GM18951 (cell line): ENCODE results near the gene IL1R2.

ENCODE experiments used
- POLR2A ChIP-seq: IDR thresholded peaks from 4 replicates; pipeline ENCODE4 v1.6.1; 2011; ENCODE audit warnings: mild to moderate bottlenecking; ENCODE audit not compliant: insufficient read length, insufficient read depth; ENCODE audit errors: extremely low read depth
- in situ Hi-C: fragments of 300-500 bp; cut with MboI; formaldehyde crosslinking; loops from one replicate; pipeline ENCODE4 v1.12.0; 2022; ENCODE audit warnings: low sequenced_read_pairs, mixed read lengths, inconsistent platforms; ENCODE audit not compliant: unreplicated experiment

The IL1R2 gene, protein sequence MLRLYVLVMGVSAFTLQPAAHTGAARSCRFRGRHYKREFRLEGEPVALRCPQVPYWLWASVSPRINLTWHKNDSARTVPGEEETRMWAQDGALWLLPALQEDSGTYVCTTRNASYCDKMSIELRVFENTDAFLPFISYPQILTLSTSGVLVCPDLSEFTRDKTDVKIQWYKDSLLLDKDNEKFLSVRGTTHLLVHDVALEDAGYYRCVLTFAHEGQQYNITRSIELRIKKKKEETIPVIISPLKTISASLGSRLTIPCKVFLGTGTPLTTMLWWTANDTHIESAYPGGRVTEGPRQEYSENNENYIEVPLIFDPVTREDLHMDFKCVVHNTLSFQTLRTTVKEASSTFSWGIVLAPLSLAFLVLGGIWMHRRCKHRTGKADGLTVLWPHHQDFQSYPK

GRCh38 chr2:101991721-101992145, at the start of gene IL1R2:
IL1R2 (plus strand) TSS chr2:101991960; CDS start chr2:102008576, 16,616 bp downstream.
- in situ Hi-C loops, result no loop called here
- TF ChIP-seq POLR2A, result no peak

- no peak for TF ChIP-seq POLR2A
- in situ Hi-C loops, result no loop called here
These were observed 48.9 kb upstream of the IL1R2 start for GRCh38 chr2:101942851-101943250.

- in situ Hi-C loops, result no loop called here
- TF ChIP-seq POLR2A, result no peak
These were observed 45.3 kb upstream of the IL1R2 start for GRCh38 chr2:101946372-101947039.

DNA sequence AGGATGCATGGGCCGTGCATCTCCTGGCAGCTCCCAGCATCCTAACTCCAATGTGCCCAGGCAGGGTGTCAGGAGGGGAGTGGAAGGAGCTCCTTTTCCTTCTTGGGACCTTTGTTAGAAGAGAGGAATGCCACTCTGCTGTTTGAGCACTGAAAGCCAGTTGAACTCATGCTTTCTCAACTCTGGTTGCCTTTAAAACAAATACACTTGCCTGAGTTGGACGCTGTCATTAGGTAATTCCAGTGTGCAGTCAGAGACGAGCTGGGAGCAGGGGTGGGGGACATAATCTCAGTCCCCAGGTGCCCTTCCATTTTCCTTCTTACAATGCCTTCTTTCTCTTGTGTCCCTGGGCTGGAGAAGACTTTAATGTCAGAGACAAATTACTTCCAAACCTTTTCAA, 44.4 kb upstream of the IL1R2 start:
- TF ChIP-seq POLR2A, result no peak
- in situ Hi-C loops, result no loop called here

GRCh38 chr2:101948625-101949155, 43.1 kb upstream of the IL1R2 start:
- no peak for TF ChIP-seq POLR2A
- in situ Hi-C loops, result no loop called here

- in situ Hi-C loops, result no loop called here
- TF ChIP-seq POLR2A, result no peak
These were observed 42.5 kb upstream of the IL1R2 start for GRCh38 chr2:101949304-101949703.

DNA sequence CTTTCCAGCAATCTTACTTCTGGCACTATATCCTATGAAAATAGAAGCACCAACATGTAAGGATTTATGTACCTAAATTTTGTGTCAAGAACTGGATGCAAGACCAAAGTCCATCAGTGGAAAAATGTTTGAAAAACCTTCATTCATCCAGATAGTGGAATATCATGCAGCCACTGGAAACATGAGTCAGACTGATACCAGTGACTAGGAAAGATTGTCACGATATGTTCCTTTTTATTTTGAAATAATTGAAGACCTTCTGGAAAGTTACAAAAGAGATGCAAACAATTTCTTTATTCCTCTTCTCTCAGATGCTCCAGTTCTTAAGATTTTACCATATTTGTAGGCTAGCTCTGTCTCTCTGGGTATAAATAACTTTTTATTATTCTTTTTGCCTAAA, 40.5 kb upstream of the IL1R2 start:
- in situ Hi-C loops, result no loop called here
- TF ChIP-seq POLR2A, result no peak

DNA sequence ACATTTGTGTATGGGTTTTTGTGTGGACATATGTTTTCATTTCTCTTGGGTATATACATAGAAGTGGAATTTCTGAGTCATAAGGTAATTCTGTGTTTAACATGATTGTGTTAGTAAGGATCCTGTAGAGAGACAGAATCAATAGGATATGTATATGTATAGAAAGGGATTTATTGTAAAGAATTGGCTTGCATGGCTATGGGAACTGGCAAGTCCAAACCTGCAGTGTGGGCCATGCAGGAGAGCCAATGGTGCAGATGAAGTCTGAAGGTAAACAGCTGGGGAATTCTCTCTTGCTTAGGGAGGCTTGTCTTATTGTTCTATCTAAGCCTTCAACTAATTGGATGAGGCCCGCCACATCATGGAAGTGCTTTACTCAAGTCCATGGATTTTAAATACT, 39.2 kb upstream of the IL1R2 start:
- in situ Hi-C loops, result no loop called here
- no peak for TF ChIP-seq POLR2A

DNA sequence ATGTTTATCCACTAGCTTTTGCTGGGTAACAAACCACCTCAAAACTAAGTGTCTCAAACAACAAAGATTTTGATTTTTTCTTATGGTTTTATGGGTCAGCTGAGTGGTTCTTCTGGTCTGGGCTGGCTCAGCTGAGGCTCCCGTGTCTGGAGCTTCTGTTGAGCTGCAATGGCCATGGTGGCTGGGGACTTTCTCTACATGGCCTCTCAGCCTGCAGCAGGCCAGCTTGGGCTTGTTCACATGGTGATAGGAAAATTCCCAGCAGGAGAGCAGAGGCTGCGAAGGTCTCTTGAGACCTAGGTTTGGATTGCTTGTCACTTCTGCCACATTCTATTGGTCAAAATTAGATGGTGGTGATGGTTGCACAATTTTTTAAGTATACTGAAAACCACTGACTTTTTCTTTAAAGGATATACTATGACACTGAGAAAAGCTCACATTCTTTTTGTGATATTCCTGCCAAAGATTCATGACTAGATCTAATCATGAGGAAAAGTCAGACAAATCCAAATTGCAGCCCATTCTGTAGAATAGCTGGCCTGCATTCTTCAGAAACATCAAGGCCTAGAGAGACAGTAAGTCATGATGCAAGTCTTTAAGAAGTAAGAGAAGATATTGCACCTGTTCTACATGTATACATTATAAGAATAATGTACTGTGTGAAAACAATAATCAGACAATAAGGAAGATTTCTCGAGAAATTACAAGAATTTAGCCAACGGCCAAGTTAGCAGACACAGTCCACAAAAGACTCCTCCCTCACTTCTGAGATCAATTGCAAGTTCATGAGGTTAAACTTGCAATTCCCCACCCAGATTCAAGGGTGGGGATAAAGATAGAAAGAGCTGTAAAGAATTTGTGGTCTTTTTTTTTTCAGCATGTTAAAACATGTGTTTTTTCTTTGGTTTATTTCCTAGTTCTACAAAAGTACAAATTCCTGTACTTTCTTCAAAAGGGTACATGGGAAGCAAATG, 35.0 kb upstream of the IL1R2 start:
- in situ Hi-C loops, result no loop called here
- TF ChIP-seq POLR2A, result no peak

- in situ Hi-C loops, result no loop called here
- TF ChIP-seq POLR2A, result no peak
These were observed 33.7 kb upstream of the IL1R2 start for GRCh38 chr2:101958061-101958460.

DNA sequence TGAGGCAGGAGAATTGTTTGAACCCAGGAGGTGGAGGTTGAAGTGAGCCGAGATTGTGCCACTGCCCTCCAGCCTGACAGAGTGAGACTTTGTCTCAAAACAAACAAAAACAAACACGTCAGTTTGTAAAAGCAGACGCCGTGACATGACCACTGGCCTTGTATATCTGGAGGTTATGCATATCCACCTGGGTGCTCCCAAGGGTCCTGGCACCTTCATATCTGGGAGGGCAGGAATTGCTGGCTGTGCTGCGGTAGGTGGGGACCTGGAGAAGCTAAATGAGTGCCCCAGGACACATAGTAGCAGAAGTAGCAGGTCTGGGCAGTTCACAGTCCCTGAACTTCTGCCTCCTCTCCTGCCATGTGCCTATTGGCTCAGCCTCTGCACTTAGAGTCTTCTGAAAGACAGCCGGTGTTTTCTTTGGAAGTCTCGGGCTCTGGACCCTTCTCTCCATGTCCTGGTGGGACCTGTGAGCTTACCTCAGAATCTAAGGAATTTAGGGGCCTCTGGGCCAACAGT, 30.9 kb upstream of the IL1R2 start:
- in situ Hi-C loops, result no loop called here
- no peak for TF ChIP-seq POLR2A

- no peak for TF ChIP-seq POLR2A
- in situ Hi-C loops, result no loop called here
These were observed 30.2 kb upstream of the IL1R2 start for GRCh38 chr2:101961338-101962191.
